Left hindlimb (tissue), 1 donor: ENCODE results near the gene PLAA.

ENCODE experiments used
- DNase-seq: peaks from one replicate; pipeline ENCODE4 v3.0.0-alpha.2; 2018

PLAA gene

DNA sequence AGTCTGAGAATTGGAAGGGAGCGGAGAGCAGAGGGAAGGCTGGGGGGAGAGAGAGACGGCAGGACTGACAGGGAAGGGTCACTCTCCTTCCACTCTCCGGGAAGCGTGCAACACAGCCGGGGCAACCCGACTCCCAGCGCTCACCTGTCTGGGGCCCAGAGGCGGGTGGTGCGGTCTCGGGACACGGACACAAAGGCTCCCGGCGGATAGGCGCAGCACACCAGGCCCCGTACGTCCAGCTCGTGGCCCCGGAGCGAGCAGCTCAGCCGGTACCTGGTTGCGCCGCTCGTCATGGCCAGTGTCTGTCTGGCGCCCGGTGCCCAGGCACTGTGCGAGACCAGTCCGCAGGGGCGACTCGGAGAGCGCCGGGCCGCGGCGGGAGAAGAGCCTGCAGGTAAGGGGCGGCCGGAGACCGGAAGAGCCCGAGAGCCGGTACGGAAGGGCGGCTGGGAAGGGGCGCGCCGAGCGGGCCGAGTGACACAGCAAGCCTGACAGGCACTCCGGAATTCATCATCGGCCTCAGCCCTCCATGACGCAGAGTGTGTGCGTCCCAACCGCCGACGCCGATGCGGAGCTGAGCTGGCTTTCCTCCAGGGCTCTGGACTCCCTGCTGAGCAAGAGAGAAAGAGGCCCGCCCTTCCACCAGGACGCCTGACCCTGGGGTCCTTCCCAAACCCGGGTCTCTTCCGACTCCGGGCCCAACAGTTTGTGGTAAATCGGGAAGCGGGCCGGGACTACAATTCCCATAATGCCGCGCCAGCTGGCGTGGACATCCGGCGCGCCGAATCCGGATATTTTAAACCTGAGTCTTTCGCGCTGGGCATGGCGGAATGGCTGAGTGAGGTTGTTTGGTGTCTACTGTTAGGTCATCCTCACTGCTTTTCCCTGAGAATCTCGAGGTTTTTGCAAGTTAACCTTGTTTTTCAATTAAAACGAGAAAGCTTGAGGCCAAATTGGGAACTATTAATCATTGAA is at the start of gene PLAA:
TSS of gene PLAA (minus strand) at position 490 of the 975 bp plus-strand sequence. CDS start at position 293, 197 bp downstream.
- peak; percentile 93 for DNase-seq

DNA sequence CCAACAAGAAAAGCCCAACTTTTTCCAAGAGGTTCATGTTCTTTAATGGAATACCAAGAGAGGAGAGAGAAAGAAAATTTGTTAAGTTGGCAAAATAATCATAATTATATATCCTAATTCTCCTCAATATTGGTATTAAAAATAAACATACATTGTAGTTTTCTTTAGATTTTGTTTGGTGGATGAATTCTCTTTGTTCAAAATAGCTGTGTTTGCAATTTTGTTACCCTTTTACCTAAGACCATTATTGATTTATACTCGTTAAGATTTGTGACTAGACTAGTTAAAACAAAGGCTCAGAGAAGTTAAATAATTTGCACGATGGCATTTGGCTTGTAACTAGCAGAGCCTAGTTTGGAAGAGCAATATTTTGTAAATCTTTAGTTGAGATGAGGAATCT is 48.8 kb upstream of the PLAA start:
- DNase-seq, result no peak

GRCh38 chr9:26983340-26983739 is 36.3 kb upstream of the PLAA start:
- DNase-seq, result no peak

GRCh38 chr9:26975728-26976707 is 29.0 kb upstream of the PLAA start:
- DNase-seq, result no peak

GRCh38 chr9:26974927-26975326 is 27.9 kb upstream of the PLAA start:
- DNase-seq, result no peak

- DNase-seq, result no peak
These were observed 26.9 kb upstream of the PLAA start for GRCh38 chr9:26973989-26974388.

DNA sequence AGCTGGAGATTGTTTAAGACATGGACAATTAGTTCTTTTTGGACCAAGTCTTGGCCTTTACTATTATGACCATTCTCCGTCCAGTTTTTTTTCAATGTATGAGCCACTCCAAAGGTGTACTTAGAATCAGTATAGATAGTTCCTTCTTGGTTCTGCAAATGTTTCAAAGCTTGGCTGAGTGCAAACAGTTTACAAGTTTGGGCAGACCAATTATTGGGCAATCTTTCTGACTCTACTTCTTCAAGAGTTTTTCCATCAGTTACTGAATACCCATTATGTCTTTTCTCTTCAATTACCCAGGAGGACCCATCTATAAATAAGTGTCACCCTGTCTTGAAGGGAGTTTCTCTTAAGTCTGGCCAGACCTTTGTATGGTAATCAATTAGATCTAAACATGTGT is 24.7 kb upstream of the PLAA start:
- DNase-seq, result no peak

- no peak for DNase-seq
These were observed 9.8 kb upstream of the PLAA start for GRCh38 chr9:26956860-26957233.

DNA sequence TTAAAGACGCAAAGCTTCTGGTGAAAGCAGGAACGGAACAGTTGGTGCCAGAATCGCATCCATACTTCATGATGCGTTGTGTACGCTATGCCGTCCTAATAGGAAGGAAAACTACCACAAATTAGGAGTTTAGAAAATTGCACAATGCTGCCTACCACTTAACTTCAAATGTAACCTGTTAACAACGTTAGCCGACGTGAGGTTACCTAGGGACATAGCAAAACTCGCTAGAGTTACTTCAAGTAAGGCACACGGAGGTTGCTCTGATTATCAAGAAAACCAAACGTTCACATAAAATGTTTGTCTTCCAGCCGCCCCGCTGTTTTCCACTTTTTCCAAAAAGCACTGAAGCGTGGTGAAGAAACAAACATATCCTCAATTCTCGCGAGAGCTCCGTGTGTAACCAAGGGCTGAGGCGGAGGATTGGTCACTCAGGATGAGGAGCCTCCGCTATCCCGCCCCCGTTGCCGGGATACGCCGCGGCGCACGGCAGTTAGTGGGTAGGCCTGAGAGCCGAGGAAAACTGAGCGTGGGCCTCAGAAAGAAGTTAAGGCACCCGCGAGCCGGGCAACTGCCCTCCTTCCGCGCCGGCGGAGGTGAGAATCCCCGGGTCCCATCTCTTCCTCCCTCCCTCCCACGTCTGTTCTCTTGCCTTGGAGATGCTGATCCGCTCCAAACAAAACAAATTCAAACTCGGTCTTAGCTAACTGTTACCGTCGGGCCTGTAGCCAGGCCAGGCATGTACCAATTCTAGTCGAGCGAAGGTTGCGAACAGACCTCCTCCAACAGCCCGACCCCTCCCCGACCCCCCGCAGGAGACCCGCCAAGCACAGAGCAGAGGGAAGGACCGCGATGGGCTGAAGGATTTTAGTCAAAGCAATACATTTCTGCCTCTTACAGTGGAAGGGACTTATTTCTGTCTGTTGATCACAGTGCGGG is 9.1 kb upstream of the PLAA start, which contains the start of gene IFT74:
TSS of gene IFT74 (plus strand) at position 492 of the 939 bp plus-strand sequence. CDS start 5,556 bp downstream, outside the sequence.
- peak; percentile 98 for DNase-seq

- DNase-seq, result no peak
These were observed 8.3 kb upstream of the PLAA start for GRCh38 chr9:26955222-26955903.

DNA sequence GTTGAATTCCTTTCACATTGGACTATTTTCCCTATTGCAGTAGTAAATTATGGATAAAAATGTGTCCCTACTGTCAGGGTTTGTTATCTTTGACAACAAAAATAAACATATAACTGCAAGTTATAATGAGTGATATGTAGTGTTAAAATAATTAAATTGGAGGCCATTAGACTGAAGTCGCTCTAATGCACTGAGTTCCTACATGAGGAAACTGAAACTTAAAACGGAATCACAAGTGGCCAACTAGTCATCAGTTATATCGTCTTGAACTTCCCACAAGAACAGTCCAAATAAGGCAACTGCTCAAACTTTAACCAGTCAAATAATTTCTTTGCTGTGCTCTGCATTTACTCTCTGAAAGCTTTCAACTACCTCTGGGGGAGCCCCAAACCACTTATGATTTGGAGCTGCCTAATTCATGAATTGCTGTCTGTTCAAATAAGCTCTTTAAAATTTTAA is 7.0 kb upstream of the PLAA start:
- DNase-seq, result no peak

DNA sequence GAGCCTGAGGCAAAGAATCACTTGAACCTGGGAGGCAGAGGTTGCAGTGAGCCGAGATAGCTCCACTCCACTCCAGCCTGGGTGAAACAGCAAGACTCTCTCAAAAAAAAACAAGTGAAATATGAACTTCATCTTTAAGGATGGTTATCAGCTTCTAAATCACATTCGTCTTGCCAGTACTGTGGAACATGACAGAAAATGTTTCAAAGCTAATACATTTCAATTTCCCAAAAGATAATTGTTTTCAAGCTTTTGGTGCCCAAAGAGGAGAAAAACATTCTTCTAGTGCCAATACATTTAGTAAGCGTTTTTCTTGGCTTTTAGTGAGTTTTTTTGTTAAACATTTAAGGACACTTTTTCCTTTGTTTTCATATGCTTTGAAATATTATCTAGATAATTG is 4.8 kb upstream of the PLAA start:
- no peak for DNase-seq

- DNase-seq, result no peak
These were observed 3.5 kb upstream of the PLAA start for GRCh38 chr9:26950521-26950920.

- DNase-seq, result no peak
These were observed 2.6 kb upstream of the PLAA start for GRCh38 chr9:26949637-26950069.

- no peak for DNase-seq
These were observed 694 bp upstream of the PLAA start for GRCh38 chr9:26947736-26948135.

- DNase-seq, result no peak
These were observed 1.5 kb downstream of the PLAA start for GRCh38 chr9:26945591-26945990.

GRCh38 chr9:26940779-26941178 is 6.3 kb downstream of the PLAA start:
- DNase-seq, result no peak

- no peak for DNase-seq
These were observed 6.9 kb downstream of the PLAA start for GRCh38 chr9:26939955-26940711.

- DNase-seq, result no peak
These were observed 9.1 kb downstream of the PLAA start for GRCh38 chr9:26937816-26938371.

DNA sequence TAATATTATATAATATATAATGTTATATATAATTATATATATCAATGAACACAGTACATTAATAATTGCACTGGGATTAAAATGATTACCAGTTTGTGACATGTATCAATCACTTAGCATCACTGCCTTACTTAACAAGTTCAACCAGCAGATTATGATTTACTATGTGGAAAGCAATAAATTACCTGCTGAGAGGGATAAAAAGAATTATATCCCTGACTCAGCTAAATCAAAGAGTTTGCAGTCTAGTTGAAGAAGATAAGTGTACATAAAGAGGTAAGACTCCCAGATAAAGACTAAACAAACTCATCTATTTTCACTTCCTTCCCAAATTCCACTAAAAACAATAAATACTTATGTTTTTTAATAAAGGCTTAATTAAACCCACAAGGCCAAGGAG is 11.2 kb downstream of the PLAA start:
- no peak for DNase-seq
